ENCODE results near the gene OR51B4. TPM values are rescaled to one million over a fixed set of nuclear protein-coding genes. Genes with fewer than 3 reads are reported as not detected.

The OR51B4 gene
- total and polyA plus RNA-seq, 7 donors, result not detected

- ATAC-seq, result no peak
- Histone ChIP-seq H3K27ac (no peak within 1 kb of the TSS), H3K4me3 (no peak within 1 kb of the TSS), H3K4me1 (no peaks in the 10 kb centered on the region), H3K9me3 (no peaks in the 10 kb centered on the region), H3K36me3 (ENCODE audit: insufficient read depth in 1 of 2, low read depth in 1 of 2) (no peaks in the 10 kb centered on the region), H3K27me3 (ENCODE audit: insufficient read depth in 3 of 3, low read length in 2 of 3) (no peaks in the 10 kb centered on the region)
- no peak for DNase-seq
- 26 to 31% (median 28%) methylated on average over 4 of the region's 4 CpGs for WGBS, 3 donors
- TF ChIP-seq CTCF (IDR thresholded peaks at IDR 0.05), result no peak
- intact Hi-C loops (cut with DNase I), result no loop called here
These were observed 32.0 kb downstream of the OR51B4 start, which contains the start of gene HBE1 for GRCh38 chr11:5269715-5270147. TSS of gene HBE1 (minus strand) at chr11:5269945. CDS start at chr11:5269890, 55 bp downstream.

GRCh38 chr11:5267033-5267563, 34.6 kb downstream of the OR51B4 start:
- Histone ChIP-seq H3K36me3 (ENCODE audit: insufficient read depth in 1 of 2, low read depth in 1 of 2) (no peaks in the 10 kb centered on the region), H3K27ac (no peak overlapping the region), H3K27me3 (ENCODE audit: insufficient read depth in 3 of 3, low read length in 2 of 3) (no peaks in the 10 kb centered on the region), H3K4me3 (no peak overlapping the region), H3K4me1 (no peaks in the 10 kb centered on the region), H3K9me3 (no peaks in the 10 kb centered on the region)
- intact Hi-C loops (cut with DNase I), result no loop called here
- WGBS, 3 donors, result 82 to 88% (median 85%) methylated on average over 2 of the region's 2 CpGs
- no peak for DNase-seq
- no peak for TF ChIP-seq CTCF (IDR thresholded peaks at IDR 0.05)
- ATAC-seq, result no peak

GRCh38 chr11:5266609-5267008, 35.1 kb downstream of the OR51B4 start:
- no peaks in the 10 kb centered on the region for H3K36me3 ChIP-seq (ENCODE audit: insufficient read depth in 1 of 2, low read depth in 1 of 2)
- no peak overlapping the region for H3K4me3 ChIP-seq
- no peak for TF ChIP-seq CTCF (IDR thresholded peaks at IDR 0.05)
- no peaks in the 10 kb centered on the region for H3K9me3 ChIP-seq
- no peaks in the 10 kb centered on the region for H3K4me1 ChIP-seq
- no peaks in the 10 kb centered on the region for H3K27me3 ChIP-seq (ENCODE audit: insufficient read depth in 3 of 3, low read length in 2 of 3)
- DNase-seq, result no peak
- intact Hi-C loops (cut with DNase I), result no loop called here
- H3K27ac ChIP-seq, result no peak overlapping the region
- ATAC-seq, result no peak

- no peak overlapping the region for H3K27ac ChIP-seq
- no peak overlapping the region for H3K4me3 ChIP-seq
- no peaks in the 10 kb centered on the region for H3K27me3 ChIP-seq (ENCODE audit: insufficient read depth in 3 of 3, low read length in 2 of 3)
- 42 to 57% (median 42%) methylated on average over 2 of the region's 2 CpGs for WGBS, 3 donors
- ATAC-seq (no peak), DNase-seq (no peak)
- intact Hi-C loops (cut with DNase I), result no loop called here
- H3K36me3 ChIP-seq (ENCODE audit: insufficient read depth in 1 of 2, low read depth in 1 of 2), result no peaks in the 10 kb centered on the region
- no peaks in the 10 kb centered on the region for H3K4me1 ChIP-seq
- no peak for TF ChIP-seq CTCF (IDR thresholded peaks at IDR 0.05)
- H3K9me3 ChIP-seq, result no peaks in the 10 kb centered on the region
These were observed 35.9 kb downstream of the OR51B4 start for GRCh38 chr11:5265832-5266231.

Measured in psoas muscle (tissue), 8 donors.